AG04450 (cell line): Measurements from ENCODE around the gene FAM32A. TPM values are rescaled to one million over a fixed set of nuclear protein-coding genes. Genes with fewer than 3 reads are reported as not detected.

Source experiments
- CTCF ChIA-PET: fragments of 300-600, 350-600 bp; formaldehyde crosslinking; extraction: SDS; loops from one replicate; lab custom pipeline; 2022; ENCODE audit warnings: antibody characterized with exemption, inconsistent platforms; lab: Charles Lee
- POLR2A ChIA-PET: fragments of 350-600 bp; formaldehyde crosslinking; extraction: SDS; loops from one replicate; lab custom pipeline; 2021; ENCODE audit warnings: antibody characterized with exemption, inconsistent platforms; lab: Yijun Ruan, JAX
- DNase-seq: peaks from one replicate; pipeline ENCODE4 v3.0.0-alpha.2; 2011; ENCODE audit warnings: low read depth, low spot score
- H3K27ac ChIP-seq: one replicate; pipeline ENCODE4 v1.5.1; 2012; ENCODE audit warnings: low read depth, low read length, control low read depth
- H3K27me3 ChIP-seq: one replicate; pipeline ENCODE4 v1.6.0; 2012; ENCODE audit warnings: low read length; ENCODE audit not compliant: control insufficient read depth, insufficient read depth
- H3K4me3 ChIP-seq: 2 replicates; pipeline ENCODE4 v1.5.1; 2011; ENCODE audit warnings: mild to moderate bottlenecking, low read depth, low read length, control low read depth
- H3K9me3 ChIP-seq: 2 replicates; pipeline ENCODE4 v1.5.1; 2012; ENCODE audit warnings: low read length; ENCODE audit not compliant: control insufficient read depth, insufficient read depth
- polyA plus RNA-seq: library from polyadenylated mRNA; depleted of rRNA; stranded (reverse); fragments of >200 nt; gene quantifications from 2 replicates; pipeline ENCODE4 v1.2.3, GENCODE V29; 2011
- TF ChIP-seq, protein P1 (sequence below): IDR thresholded peaks from 2 replicates; pipeline ENCODE4 v1.5.1; 2011; ENCODE audit warnings: low read depth, low read length, control low read depth, inconsistent platforms

The FAM32A gene
- polyA plus RNA-seq, 1 experiment = 177 TPM

DNA sequence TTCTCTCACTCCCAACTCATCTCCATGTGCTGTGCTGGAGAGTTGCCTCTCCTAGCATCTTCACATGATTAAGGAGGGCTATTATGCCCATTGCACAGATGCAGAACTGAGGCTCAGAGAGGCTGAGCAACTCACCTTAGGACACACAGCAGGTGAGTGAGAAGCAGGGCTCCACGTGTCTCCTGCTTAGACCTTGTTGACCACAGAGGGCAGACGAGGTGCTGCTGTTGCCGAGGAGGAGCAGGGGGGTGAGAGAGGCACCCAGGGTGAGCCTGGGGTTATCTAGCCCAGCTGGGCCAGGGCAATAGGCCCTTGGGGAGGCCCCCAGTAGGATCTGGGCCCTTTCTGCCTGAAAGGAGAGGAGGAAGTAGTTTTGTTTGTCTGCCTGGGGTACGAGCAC is 44.2 kb upstream of the FAM32A start:
- TF ChIP-seq, protein P1, sequence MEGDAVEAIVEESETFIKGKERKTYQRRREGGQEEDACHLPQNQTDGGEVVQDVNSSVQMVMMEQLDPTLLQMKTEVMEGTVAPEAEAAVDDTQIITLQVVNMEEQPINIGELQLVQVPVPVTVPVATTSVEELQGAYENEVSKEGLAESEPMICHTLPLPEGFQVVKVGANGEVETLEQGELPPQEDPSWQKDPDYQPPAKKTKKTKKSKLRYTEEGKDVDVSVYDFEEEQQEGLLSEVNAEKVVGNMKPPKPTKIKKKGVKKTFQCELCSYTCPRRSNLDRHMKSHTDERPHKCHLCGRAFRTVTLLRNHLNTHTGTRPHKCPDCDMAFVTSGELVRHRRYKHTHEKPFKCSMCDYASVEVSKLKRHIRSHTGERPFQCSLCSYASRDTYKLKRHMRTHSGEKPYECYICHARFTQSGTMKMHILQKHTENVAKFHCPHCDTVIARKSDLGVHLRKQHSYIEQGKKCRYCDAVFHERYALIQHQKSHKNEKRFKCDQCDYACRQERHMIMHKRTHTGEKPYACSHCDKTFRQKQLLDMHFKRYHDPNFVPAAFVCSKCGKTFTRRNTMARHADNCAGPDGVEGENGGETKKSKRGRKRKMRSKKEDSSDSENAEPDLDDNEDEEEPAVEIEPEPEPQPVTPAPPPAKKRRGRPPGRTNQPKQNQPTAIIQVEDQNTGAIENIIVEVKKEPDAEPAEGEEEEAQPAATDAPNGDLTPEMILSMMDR = no peak
- no peak overlapping the region for H3K4me3 ChIP-seq
- DNase-seq = no peak
- ChIA-PET CTCF (no interaction called here), POLR2A (no interaction called here)
- no peaks in the 10 kb centered on the region for H3K9me3 ChIP-seq
- H3K27me3 ChIP-seq = peaks cover 7% of the 10 kb centered on the region
- H3K27ac ChIP-seq = no peak overlapping the region

DNA sequence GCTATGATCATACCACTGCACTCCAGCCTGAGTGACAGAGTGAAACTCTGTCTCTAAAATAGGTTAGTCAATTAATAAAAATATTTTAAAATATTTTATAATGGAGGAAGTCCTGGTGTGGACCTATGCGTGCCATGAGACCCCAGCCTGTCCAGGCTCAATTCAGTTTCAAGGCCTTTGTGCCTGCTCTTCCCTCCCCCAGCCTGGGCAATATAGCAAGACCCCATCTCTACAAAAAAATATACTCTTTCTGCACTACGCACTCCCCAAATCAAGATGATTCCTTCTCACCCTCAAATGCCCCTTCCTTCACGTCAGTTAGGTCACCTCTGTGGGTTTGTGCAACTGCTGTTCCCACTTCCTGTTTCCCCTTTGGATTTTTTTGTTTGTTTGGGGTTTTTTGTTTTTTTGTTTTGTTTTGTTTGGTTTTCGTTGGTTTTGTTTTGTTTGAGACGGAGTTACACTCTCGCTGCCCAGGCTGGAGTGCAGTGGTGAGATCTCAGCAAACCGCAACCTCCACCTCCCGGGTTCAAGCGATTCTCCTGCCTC is 43.1 kb upstream of the FAM32A start:
- TF ChIP-seq, protein P1 = no peak
- no peaks in the 10 kb centered on the region for H3K9me3 ChIP-seq
- ChIA-PET CTCF (no interaction called here), POLR2A (no interaction called here)
- H3K27ac ChIP-seq = no peak overlapping the region
- H3K4me3 ChIP-seq = no peak overlapping the region
- peaks cover 11% of the 10 kb centered on the region for H3K27me3 ChIP-seq
- no peak for DNase-seq

DNA sequence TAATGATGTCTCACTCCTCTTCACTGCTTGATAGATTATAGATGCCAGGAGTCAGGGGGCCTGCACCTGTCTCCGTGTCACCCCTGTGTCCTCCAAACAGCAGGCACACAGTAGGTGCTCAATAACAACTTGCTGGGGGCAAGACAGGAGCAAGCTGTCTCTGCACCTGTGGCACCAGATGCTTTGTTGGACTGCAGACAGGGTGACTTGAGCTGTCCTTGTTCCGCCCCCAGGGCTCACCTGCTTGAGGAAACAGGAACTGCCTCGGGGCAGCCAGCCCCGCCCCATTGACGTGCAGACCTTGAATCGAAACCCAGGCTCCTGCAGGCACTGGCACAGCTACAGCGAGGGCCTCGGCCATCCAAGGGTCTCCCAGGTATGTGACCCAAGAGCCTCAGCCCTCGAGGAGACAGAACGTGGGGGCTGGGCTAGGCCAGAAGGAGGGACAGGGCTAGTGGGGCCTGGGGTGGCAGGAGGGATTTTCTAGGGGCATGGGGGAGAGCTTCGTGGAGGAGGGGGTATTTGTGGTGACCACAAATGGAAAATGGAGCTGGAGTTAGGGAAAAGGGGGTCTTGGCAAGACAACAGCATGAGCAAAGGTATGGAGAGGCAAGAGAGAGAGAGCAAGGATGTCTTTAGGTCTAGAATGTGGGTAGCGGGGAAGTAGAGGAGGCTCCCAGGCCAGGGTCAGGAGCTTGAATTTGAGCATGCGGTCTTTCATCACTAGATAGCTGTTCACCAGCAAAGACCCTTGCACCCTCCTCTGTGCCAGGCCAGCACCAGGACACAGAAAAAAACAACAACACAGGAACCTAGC is 41.6 kb upstream of the FAM32A start, which contains the start of gene HSH2D:
TSS of gene HSH2D (plus strand) at position 287 of the 817 bp plus-strand sequence. CDS start 5,066 bp downstream, outside the sequence.
- no peak within 1 kb of the TSS for H3K27ac ChIP-seq
- TF ChIP-seq, protein P1 = no peak
- CTCF ChIA-PET = interaction anchor here (2.2 kb wide), 1 partner anchor 33 kb away, joined by 6 read pairs; no protein-coding TSS in a partner anchor
- POLR2A ChIA-PET = interaction anchor here (0.6 kb wide), 1 partner anchor 276 kb away, joined by 6 read pairs; no protein-coding TSS in a partner anchor
- H3K4me3 ChIP-seq = no peak within 1 kb of the TSS
- no peak for DNase-seq
- peaks cover 11% of the 10 kb centered on the region for H3K27me3 ChIP-seq
- H3K9me3 ChIP-seq = no peaks in the 10 kb centered on the region

DNA sequence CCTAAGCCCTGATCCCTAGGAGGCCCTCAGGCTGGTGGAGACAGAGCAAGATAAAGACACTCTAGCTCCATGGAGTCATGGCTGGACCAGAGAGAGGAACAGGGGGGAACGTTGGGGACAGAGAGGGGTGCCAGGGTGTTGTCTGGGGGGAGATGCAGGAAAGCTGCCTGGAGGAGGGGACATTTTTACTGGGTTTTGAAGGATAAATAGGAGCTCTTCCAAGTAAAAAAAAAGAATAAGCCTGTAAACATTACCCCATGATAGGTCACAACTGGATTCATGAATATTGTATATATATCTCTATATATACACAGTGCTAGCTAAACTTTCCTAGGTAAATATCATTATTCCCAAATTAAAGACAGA is 41.0 kb upstream of the FAM32A start:
- CTCF ChIA-PET = interaction anchor here (2.2 kb wide), 1 partner anchor 33 kb away, joined by 6 read pairs; no protein-coding TSS in a partner anchor

More for the DNA sequence above, 41.0 kb upstream of the FAM32A start:
- DNase-seq = no peak
- Histone ChIP-seq H3K4me3 (no peak overlapping the region), H3K27me3 (peaks cover 11% of the 10 kb centered on the region), H3K27ac (no peak overlapping the region), H3K9me3 (no peaks in the 10 kb centered on the region)
- POLR2A ChIA-PET = no interaction called here
- TF ChIP-seq, protein P1 = no peak
